ENCODE data around the gene SEL1L3.
"Not testable (repeated sequence)": the region's sequence is repeated elsewhere in the genome, so short reads cannot be mapped to it uniquely, and the experiment has no call there.

Gene SEL1L3

DNA sequence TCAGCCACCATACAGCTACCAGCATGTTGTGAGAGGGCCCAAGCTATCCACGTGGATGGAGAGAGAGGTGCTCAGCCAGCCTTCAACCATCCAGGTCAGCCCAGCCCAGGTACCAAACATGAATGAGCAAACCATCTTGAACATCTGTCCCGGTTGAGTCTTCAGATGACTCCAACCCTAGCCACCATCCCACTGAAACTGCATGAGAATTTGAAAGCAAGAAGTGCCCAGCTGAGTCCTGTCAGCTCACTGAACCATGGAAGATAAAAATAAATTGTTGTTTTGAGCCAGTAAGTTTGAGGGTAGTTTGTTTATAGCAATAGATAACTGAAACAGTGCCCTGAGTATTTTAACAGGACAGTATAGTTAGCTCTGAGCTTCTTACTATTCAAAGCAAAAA is 7.3 kb upstream of the SEL1L3 start:
- H4K20me1 ChIP-seq (ENCODE audit: insufficient read depth, low read length) = no peaks in the 10 kb centered on the region
- no peak for TF ChIP-seq EZH2 (IDR thresholded peaks at IDR 0.05; ENCODE audit: borderline replicate concordance, low read depth, low read length, severe bottlenecking)
- TF ChIP-seq, protein P1, sequence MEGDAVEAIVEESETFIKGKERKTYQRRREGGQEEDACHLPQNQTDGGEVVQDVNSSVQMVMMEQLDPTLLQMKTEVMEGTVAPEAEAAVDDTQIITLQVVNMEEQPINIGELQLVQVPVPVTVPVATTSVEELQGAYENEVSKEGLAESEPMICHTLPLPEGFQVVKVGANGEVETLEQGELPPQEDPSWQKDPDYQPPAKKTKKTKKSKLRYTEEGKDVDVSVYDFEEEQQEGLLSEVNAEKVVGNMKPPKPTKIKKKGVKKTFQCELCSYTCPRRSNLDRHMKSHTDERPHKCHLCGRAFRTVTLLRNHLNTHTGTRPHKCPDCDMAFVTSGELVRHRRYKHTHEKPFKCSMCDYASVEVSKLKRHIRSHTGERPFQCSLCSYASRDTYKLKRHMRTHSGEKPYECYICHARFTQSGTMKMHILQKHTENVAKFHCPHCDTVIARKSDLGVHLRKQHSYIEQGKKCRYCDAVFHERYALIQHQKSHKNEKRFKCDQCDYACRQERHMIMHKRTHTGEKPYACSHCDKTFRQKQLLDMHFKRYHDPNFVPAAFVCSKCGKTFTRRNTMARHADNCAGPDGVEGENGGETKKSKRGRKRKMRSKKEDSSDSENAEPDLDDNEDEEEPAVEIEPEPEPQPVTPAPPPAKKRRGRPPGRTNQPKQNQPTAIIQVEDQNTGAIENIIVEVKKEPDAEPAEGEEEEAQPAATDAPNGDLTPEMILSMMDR (IDR thresholded peaks at IDR 0.05; ENCODE audit: borderline replicate concordance, extremely low read depth, low read length, poor library complexity, severe bottlenecking) = no peak
- H3K27ac ChIP-seq (ENCODE audit: low read length) = no peak overlapping the region
- no peaks in the 10 kb centered on the region for H3K36me3 ChIP-seq (ENCODE audit: insufficient read depth, low read length)
- no peaks in the 10 kb centered on the region for H3K79me2 ChIP-seq (ENCODE audit: insufficient read depth, low read length)
- H3K4me1 ChIP-seq (ENCODE audit: insufficient read depth, low read length) = no peaks in the 10 kb centered on the region
- ATAC-seq (ENCODE audit: insufficient read depth, low read depth) (no peak), DNase-seq (no peak)
- H3K9me3 ChIP-seq (ENCODE audit: insufficient read depth, low read length, severe bottlenecking) = no peaks in the 10 kb centered on the region
- H3K27me3 ChIP-seq (ENCODE audit: insufficient read depth, low read length, poor library complexity) = no peaks in the 10 kb centered on the region
- H3K9ac ChIP-seq (ENCODE audit: low read depth, low read length) = no peak overlapping the region
- H2AFZ ChIP-seq (ENCODE audit: low read depth, low read length) = no peak overlapping the region
- H3K4me3 ChIP-seq (ENCODE audit: low read depth in 1 of 2, low read length in 2 of 2) = no peak overlapping the region
- no peak overlapping the region for H3K4me2 ChIP-seq (ENCODE audit: insufficient read depth, low read length)

DNA sequence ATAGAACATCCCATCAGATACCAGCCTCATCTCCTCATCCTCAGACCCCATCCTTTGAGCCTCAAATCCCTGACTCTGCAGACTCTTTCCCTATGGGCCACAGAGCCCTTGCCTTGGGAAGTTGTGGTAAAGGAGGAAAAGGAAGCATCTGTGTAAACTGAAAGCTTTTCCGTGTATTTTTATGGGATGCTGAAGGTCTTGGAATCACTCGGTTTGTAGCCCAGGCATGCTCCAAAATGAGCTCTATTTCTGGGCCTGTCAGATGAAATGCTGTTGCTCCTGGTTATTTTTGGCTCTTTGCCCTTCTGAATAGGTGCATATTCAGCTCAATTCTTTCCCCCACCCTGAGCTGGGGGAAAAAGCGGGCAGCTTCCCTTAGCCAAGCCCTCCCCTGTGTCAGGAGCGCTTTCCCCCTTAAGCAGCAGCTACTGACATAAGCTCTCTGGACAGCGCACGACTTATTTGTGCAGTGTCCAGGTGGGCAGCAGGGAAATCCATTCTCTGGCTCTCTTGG is 5.0 kb upstream of the SEL1L3 start:
- no peak for ATAC-seq (ENCODE audit: insufficient read depth, low read depth)
- H3K79me2 ChIP-seq (ENCODE audit: insufficient read depth, low read length) = no peaks in the 10 kb centered on the region
- H3K4me3 ChIP-seq (ENCODE audit: low read depth in 1 of 2, low read length in 2 of 2) = no peak overlapping the region
- H3K27me3 ChIP-seq (ENCODE audit: insufficient read depth, low read length, poor library complexity) = no peaks in the 10 kb centered on the region
- no peaks in the 10 kb centered on the region for H3K9me3 ChIP-seq (ENCODE audit: insufficient read depth, low read length, severe bottlenecking)
- H3K27ac ChIP-seq (ENCODE audit: low read length) = no peak overlapping the region
- no peaks in the 10 kb centered on the region for H3K36me3 ChIP-seq (ENCODE audit: insufficient read depth, low read length)
- no peak for DNase-seq
- no peak overlapping the region for H2AFZ ChIP-seq (ENCODE audit: low read depth, low read length)
- no peak overlapping the region for H3K4me2 ChIP-seq (ENCODE audit: insufficient read depth, low read length)
- H4K20me1 ChIP-seq (ENCODE audit: insufficient read depth, low read length) = no peaks in the 10 kb centered on the region
- H3K9ac ChIP-seq (ENCODE audit: low read depth, low read length) = no peak overlapping the region
- TF ChIP-seq EZH2 (IDR thresholded peaks at IDR 0.05; ENCODE audit: borderline replicate concordance, low read depth, low read length, severe bottlenecking) = no peak
- TF ChIP-seq, protein P1 (IDR thresholded peaks at IDR 0.05; ENCODE audit: borderline replicate concordance, extremely low read depth, low read length, poor library complexity, severe bottlenecking) = no peak
- no peaks in the 10 kb centered on the region for H3K4me1 ChIP-seq (ENCODE audit: insufficient read depth, low read length)

DNA sequence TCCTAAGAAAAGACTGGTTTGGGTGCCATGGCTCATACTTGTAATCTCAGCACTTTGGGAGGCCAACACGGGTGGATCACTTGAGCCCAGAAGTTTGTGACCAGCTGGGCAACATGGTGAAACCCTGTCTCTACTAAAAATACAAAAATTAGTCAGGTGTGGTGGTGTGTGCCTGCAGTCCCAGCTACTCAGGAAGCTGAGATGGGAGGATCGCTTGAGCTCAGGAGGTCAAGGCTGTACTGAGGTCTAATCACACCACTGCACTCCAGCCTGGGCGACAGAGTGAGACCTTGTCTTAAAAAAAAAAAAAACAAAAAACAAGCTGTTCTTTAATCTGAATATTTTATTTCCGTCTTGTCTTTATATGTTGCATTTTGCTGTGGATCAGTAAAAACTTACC is 3.6 kb upstream of the SEL1L3 start:
- H3K27ac ChIP-seq (ENCODE audit: low read length); H3K4me2 ChIP-seq (ENCODE audit: insufficient read depth, low read length); H3K4me1 ChIP-seq (ENCODE audit: insufficient read depth, low read length); H4K20me1 ChIP-seq (ENCODE audit: insufficient read depth, low read length); H3K79me2 ChIP-seq (ENCODE audit: insufficient read depth, low read length); H3K9ac ChIP-seq (ENCODE audit: low read depth, low read length); H3K4me3 ChIP-seq (ENCODE audit: low read depth in 1 of 2, low read length in 2 of 2); H2AFZ ChIP-seq (ENCODE audit: low read depth, low read length); DNase-seq; H3K27me3 ChIP-seq (ENCODE audit: insufficient read depth, low read length, poor library complexity); H3K36me3 ChIP-seq (ENCODE audit: insufficient read depth, low read length); H3K9me3 ChIP-seq (ENCODE audit: insufficient read depth, low read length, severe bottlenecking); ATAC-seq (ENCODE audit: insufficient read depth, low read depth): not testable (repeated sequence)

DNA sequence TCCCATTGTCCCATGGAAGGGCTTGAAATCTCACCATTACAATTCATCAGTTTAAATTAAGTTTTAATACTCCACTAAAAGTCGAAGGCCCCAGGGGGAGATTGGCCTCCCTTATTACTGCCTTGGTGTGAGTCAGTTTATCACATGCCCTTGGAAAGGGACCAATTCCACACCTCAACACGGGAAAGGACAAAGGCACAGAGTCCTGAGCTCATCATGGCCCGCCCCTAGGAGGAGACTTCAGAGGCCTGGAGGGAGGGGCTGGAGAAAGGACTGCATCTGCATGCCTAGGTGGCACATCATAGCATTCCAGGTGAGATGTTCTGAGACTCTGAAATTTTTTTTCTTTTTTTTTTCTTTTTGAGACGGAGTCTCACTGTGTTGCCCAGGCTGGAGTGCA is 2.8 kb upstream of the SEL1L3 start:
- no peak for DNase-seq

More for the DNA sequence above, 2.8 kb upstream of the SEL1L3 start:
- H3K27ac ChIP-seq (ENCODE audit: low read length) = no peak overlapping the region
- no peak overlapping the region for H3K4me3 ChIP-seq (ENCODE audit: low read depth in 1 of 2, low read length in 2 of 2)
- TF ChIP-seq, protein P1 (IDR thresholded peaks at IDR 0.05; ENCODE audit: borderline replicate concordance, extremely low read depth, low read length, poor library complexity, severe bottlenecking) = no peak
- no peak for TF ChIP-seq EZH2 (IDR thresholded peaks at IDR 0.05; ENCODE audit: borderline replicate concordance, low read depth, low read length, severe bottlenecking)
- H3K9ac ChIP-seq (ENCODE audit: low read depth, low read length) = no peak overlapping the region
- no peak for ATAC-seq (ENCODE audit: insufficient read depth, low read depth)
- no peaks in the 10 kb centered on the region for H3K79me2 ChIP-seq (ENCODE audit: insufficient read depth, low read length)
- H2AFZ ChIP-seq (ENCODE audit: low read depth, low read length) = no peak overlapping the region
- H4K20me1 ChIP-seq (ENCODE audit: insufficient read depth, low read length) = no peaks in the 10 kb centered on the region
- H3K4me2 ChIP-seq (ENCODE audit: insufficient read depth, low read length) = no peak overlapping the region
- H3K4me1 ChIP-seq (ENCODE audit: insufficient read depth, low read length) = no peaks in the 10 kb centered on the region
- no peaks in the 10 kb centered on the region for H3K9me3 ChIP-seq (ENCODE audit: insufficient read depth, low read length, severe bottlenecking)
- H3K27me3 ChIP-seq (ENCODE audit: insufficient read depth, low read length, poor library complexity) = no peaks in the 10 kb centered on the region
- H3K36me3 ChIP-seq (ENCODE audit: insufficient read depth, low read length) = no peaks in the 10 kb centered on the region
